ENCODE measurements around the gene LRIT2. TPM values are rescaled to one million over a fixed set of nuclear protein-coding genes. Genes with fewer than 3 reads are reported as not detected.
A peak's percentile ranks its signal among the peaks of the same experiment; 100 is the strongest.
"Not testable (repeated sequence)": the region's sequence is repeated elsewhere in the genome, so short reads cannot be mapped to it uniquely, and the experiment has no call there.

Gene LRIT2
- polyA plus RNA-seq, 1 donor: not detected

DNA sequence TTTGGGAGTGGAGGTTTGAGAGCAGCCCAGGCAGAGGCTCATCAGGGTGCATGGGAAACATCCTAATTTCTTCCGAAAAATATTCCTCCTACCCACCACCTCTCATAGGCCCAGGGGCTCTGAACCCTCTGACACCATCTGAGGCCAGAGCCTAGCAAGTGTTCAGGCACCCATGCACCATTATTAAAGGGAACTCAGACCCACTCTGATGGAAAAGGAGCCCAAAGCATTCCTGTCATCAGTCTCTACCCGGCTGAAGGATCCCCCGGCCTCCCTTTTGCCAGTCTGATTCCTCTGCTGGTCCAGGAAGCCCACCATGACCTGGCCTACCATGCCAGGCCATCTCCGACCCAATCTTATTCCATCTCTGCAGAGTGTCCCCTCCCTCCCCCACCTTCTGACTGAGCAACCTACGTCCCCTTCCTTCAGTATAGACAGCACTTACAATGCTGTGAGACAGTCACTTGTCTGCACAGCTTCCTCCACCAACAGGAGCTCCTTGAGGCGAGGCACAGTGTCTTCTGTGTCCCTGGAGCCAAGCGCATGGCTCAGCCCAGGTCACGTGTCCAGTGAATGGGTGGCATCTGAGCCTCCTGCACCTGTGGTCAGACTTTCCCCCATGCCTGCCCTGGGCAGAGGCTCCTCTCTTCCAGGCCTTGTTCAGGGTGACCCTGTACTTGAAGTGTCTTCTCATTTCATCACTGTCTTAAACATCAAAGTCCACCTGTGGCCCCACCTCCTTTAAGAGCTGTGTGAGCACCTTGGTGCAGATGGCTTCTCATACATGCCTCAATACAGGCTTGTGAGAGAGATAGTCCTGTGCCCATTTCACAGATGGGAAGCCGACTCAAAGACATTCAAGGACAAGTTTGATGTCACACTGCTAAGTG, 52.6 kb downstream of the LRIT2 start:
- Histone ChIP-seq H3K4me1 (ENCODE audit: control insufficient read depth, insufficient read depth, low read length) (peaks cover 18% of the 10 kb centered on the region), H3K36me3 (ENCODE audit: control insufficient read depth, insufficient read depth, low read length) (no peaks in the 10 kb centered on the region), H3K27ac (ENCODE audit: low read length) (peak overlapping the region; percentile 79), H3K27me3 (ENCODE audit: control insufficient read depth, insufficient read depth, low read length) (no peaks in the 10 kb centered on the region), H3K9me3 (ENCODE audit: control insufficient read depth, low read depth, low read length) (no peaks in the 10 kb centered on the region), H3K4me3 (ENCODE audit: low read length) (no peak overlapping the region)
- DNase-seq: peak in 1 of 2 donors; percentile 40
- WGBS (ENCODE audit: insufficient coverage, low lambda C conversion rate): no CpG with 5 or more reads among the region's 9 CpGs

DNA sequence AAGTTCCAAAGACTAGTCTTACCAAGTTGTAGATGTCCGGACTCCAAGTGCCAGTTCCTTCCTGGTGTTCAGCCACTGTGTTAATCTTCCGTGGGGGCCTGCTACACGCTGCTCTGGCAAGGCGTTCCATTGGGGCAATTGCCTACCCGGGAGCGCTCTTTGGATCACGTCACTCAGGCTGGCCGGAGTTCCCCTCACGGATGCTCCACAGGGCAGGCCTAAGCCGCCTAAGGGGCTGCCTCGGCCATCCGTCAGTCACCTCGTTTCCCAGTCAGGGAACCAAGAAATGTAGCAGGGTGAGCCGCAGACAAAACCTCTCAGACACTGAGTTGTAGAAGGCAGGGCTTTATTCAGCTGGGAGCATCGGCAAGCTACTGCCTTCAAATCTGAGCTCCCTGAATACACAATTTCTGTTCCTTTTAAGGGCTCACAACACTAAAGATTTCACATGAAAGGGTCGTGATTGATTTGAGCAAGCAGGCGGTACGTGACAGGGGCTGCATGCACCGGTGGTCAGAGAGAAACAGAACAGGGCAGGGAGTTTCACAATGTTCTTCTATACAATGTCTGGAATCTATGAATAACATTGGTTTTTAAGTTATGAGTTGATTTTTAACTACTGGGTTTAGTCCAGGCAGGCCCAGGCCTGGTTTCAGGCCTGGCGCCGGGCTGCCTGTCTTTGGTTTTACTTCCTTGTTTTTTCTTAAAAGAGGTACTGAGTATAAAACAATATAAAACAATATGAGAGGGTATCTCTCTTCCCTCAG, 53.5 kb downstream of the LRIT2 start:
- not testable (repeated sequence) for H3K27me3 ChIP-seq (ENCODE audit: control insufficient read depth, insufficient read depth, low read length); H3K9me3 ChIP-seq (ENCODE audit: control insufficient read depth, low read depth, low read length); DNase-seq; H3K4me3 ChIP-seq (ENCODE audit: low read length); H3K36me3 ChIP-seq (ENCODE audit: control insufficient read depth, insufficient read depth, low read length)
- Histone ChIP-seq H3K27ac (ENCODE audit: low read length) (peak overlapping the region; percentile 79), H3K4me1 (ENCODE audit: control insufficient read depth, insufficient read depth, low read length) (peaks cover 18% of the 10 kb centered on the region)
- no CpG with 5 or more reads among the region's 21 CpGs for WGBS (ENCODE audit: insufficient coverage, low lambda C conversion rate)

DNA sequence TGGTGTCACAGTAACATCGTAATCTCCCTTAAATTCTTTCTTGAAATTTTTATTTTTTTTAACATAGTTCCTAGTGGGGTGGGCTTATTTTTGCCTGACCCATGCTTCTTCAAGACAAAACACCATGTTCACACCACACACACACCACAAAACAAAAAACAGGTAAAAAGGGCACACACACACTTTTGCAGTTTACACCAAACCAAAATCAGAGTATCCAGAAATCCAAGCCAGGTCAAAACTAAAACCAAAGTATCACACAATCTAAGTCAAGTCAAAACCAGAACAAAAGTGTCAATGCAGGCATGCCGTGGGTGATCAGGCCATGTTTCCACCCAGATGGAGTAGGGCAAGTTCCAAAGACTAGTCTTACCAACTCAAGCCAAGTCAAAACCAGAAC, 54.1 kb downstream of the LRIT2 start:
- not testable (repeated sequence) for H3K36me3 ChIP-seq (ENCODE audit: control insufficient read depth, insufficient read depth, low read length); H3K27me3 ChIP-seq (ENCODE audit: control insufficient read depth, insufficient read depth, low read length); H3K9me3 ChIP-seq (ENCODE audit: control insufficient read depth, low read depth, low read length); H3K4me3 ChIP-seq (ENCODE audit: low read length); DNase-seq; H3K27ac ChIP-seq (ENCODE audit: low read length)
- peaks cover 18% of the 10 kb centered on the region for H3K4me1 ChIP-seq (ENCODE audit: control insufficient read depth, insufficient read depth, low read length)
- whole genome bisulfite sequencing (ENCODE audit: insufficient coverage, low lambda C conversion rate): 100% methylated on average over 1 of the region's 2 CpGs

Other genes starting within 250 kb of the LRIT2 start
- 135 TPM for gene GHITM, start 86.0 kb downstream of the LRIT2 start, polyA plus RNA-seq
- 1.4 TPM for gene GPR15LG, start 51.7 kb downstream of the LRIT2 start, polyA plus RNA-seq
- gene CDHR1, start 31.0 kb downstream of the LRIT2 start, polyA plus RNA-seq: 0.42 TPM
- not detected for gene LRIT1, start 16.0 kb upstream of the LRIT2 start, polyA plus RNA-seq
- 0.27 TPM for gene RGR, start 19.5 kb upstream of the LRIT2 start, polyA plus RNA-seq
- 16.9 TPM for gene CCSER2, start 103.0 kb upstream of the LRIT2 start, polyA plus RNA-seq